ENCODE results near the gene BMPR2.

DNA sequence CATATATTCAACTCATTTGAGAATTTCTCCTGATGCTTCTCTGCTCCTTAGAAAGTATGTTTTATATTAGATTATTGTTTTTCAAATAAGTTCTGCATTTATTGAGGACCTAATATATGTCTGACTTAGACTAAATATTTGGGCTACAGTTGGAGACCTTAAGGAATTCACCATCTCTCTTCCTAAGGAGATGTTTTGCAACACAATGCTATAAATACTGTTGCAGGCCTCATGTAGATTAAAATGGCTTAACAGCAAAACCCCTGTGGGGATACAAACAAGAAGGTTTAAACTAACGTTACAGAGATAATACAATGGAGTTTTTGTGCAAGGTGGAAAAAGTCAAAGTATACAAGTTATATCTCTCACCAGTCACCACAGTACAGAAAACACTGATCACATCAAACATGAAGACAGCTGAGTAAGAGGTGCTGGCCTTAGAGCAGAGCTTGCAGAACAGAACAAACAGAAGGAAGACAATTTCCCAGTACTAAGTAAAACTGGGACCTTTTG, 20.1 kb upstream of the BMPR2 start:
- TF ChIP-seq, protein P1, sequence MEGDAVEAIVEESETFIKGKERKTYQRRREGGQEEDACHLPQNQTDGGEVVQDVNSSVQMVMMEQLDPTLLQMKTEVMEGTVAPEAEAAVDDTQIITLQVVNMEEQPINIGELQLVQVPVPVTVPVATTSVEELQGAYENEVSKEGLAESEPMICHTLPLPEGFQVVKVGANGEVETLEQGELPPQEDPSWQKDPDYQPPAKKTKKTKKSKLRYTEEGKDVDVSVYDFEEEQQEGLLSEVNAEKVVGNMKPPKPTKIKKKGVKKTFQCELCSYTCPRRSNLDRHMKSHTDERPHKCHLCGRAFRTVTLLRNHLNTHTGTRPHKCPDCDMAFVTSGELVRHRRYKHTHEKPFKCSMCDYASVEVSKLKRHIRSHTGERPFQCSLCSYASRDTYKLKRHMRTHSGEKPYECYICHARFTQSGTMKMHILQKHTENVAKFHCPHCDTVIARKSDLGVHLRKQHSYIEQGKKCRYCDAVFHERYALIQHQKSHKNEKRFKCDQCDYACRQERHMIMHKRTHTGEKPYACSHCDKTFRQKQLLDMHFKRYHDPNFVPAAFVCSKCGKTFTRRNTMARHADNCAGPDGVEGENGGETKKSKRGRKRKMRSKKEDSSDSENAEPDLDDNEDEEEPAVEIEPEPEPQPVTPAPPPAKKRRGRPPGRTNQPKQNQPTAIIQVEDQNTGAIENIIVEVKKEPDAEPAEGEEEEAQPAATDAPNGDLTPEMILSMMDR (IDR thresholded peaks at IDR 0.05): no peak
- TF ChIP-seq EP300 (IDR thresholded peaks at IDR 0.05): no peak
